Muscle of leg (tissue), 11 donors: ENCODE measurements around the gene EPHA1. TPM values are rescaled to one million over a fixed set of nuclear protein-coding genes. Genes with fewer than 3 reads are reported as not detected.
A peak's percentile ranks its signal among the peaks of the same experiment; 100 is the strongest.

Experiments used
- DNase-seq: peaks from one replicate; pipeline ENCODE4 v3.0.0; 2013
- H3K27ac ChIP-seq: one replicate; pipeline ENCODE4 v1.5.1; 2013; ENCODE audit warnings: mild to moderate bottlenecking, low read length, control low read depth
- H3K27me3 ChIP-seq: one replicate; pipeline ENCODE4 v1.6.1; 2013; ENCODE audit warnings: low read length; ENCODE audit not compliant: control insufficient read depth, insufficient read depth
- H3K36me3 ChIP-seq: one replicate; pipeline ENCODE4 v1.6.1; 2013; ENCODE audit warnings: low read length; ENCODE audit not compliant: control insufficient read depth, insufficient read depth
- H3K4me1 ChIP-seq: one replicate; pipeline ENCODE4 v1.6.1; 2013; ENCODE audit warnings: low read length; ENCODE audit not compliant: control insufficient read depth, insufficient read depth
- H3K4me3 ChIP-seq: one replicate; pipeline ENCODE4 v1.5.1; 2013; ENCODE audit warnings: low read length, control low read depth
- H3K9me3 ChIP-seq: replicated peaks from 2 replicates; pipeline ENCODE4 v1.6.1; 2013; ENCODE audit warnings: low read depth, low read length; ENCODE audit not compliant: control insufficient read depth
- WGBS: methylation state at CpG from one replicate; pipeline ENCODE4 v1.1.5; 2013; ENCODE audit warnings: missing lambda C conversion rate; ENCODE audit not compliant: insufficient coverage; 5-methylcytosine and 5-hydroxymethylcytosine counted together
- polyA plus RNA-seq, 8 donors: library from polyadenylated mRNA; unstranded; fragments of 120-200 nt; gene quantifications; one replicate each; pipeline versions ENCODE4 v1.2.1 to v1.2.3, GENCODE V29; 2013; ENCODE audit warnings: inconsistent platforms in 1 of 8, low replicate concordance in 1 of 8; ENCODE audit not compliant: insufficient read length in 8 of 8, insufficient read depth in 1 of 8
- total RNA-seq: library from RNA; stranded (reverse); fragments of 120-200 nt; gene quantifications from one replicate; pipeline ENCODE4 v1.2.4, GENCODE V29; 2013

The EPHA1 gene
- total and polyA plus RNA-seq, 9 donors = 2.1 to 6.1 (median 4.4) TPM; not detected in 1

- whole genome bisulfite sequencing = no CpG with 5 or more reads among the region's 3 CpGs
Observed at GRCh38 chr7:143449793-143450192, 41.1 kb upstream of the EPHA1 start.

GRCh38 chr7:143448429-143448828, 39.8 kb upstream of the EPHA1 start:
- no peaks in the 10 kb centered on the region for H3K36me3 ChIP-seq
- no peak overlapping the region for H3K27ac ChIP-seq
- H3K27me3 ChIP-seq = no peaks in the 10 kb centered on the region
- no peaks in the 10 kb centered on the region for H3K4me1 ChIP-seq
- no peak overlapping the region for H3K4me3 ChIP-seq
- no peak for DNase-seq
- H3K9me3 ChIP-seq = no peaks in the 10 kb centered on the region
- no CpG with 5 or more reads among the region's 5 CpGs for WGBS

More at GRCh38 chr7:143449793-143450192, 41.1 kb upstream of the EPHA1 start:
- DNase-seq = no peak
- no peaks in the 10 kb centered on the region for H3K9me3 ChIP-seq
- H3K4me3 ChIP-seq = no peak overlapping the region
- H3K27ac ChIP-seq = no peak overlapping the region
- no peaks in the 10 kb centered on the region for H3K36me3 ChIP-seq
- H3K4me1 ChIP-seq = no peaks in the 10 kb centered on the region
- H3K27me3 ChIP-seq = no peaks in the 10 kb centered on the region

- no CpG with 5 or more reads among the region's 3 CpGs for WGBS
- no peaks in the 10 kb centered on the region for H3K27me3 ChIP-seq
- no peaks in the 10 kb centered on the region for H3K4me1 ChIP-seq
- H3K27ac ChIP-seq = no peak overlapping the region
- no peak overlapping the region for H3K4me3 ChIP-seq
- DNase-seq = peak; percentile 28
- no peaks in the 10 kb centered on the region for H3K9me3 ChIP-seq
- no peaks in the 10 kb centered on the region for H3K36me3 ChIP-seq
Observed at GRCh38 chr7:143447466-143447865, 38.8 kb upstream of the EPHA1 start.

GRCh38 chr7:143444785-143445184, 36.1 kb upstream of the EPHA1 start:
- Histone ChIP-seq H3K27me3 (no peaks in the 10 kb centered on the region), H3K36me3 (no peaks in the 10 kb centered on the region), H3K27ac (no peak overlapping the region), H3K4me3 (no peak overlapping the region), H3K9me3 (no peaks in the 10 kb centered on the region), H3K4me1 (no peaks in the 10 kb centered on the region)
- DNase-seq = no peak
- WGBS = no CpG with 5 or more reads among the region's 1 CpG

- Histone ChIP-seq H3K27me3 (no peaks in the 10 kb centered on the region), H3K4me1 (no peaks in the 10 kb centered on the region), H3K9me3 (no peaks in the 10 kb centered on the region), H3K4me3 (no peak overlapping the region), H3K36me3 (no peaks in the 10 kb centered on the region), H3K27ac (no peak overlapping the region)
- DNase-seq = no peak
- WGBS = 96% methylated on average over 4 of the region's 6 CpGs
Observed at GRCh38 chr7:143444063-143444782, 35.6 kb upstream of the EPHA1 start.

GRCh38 chr7:143443153-143443552, 34.5 kb upstream of the EPHA1 start, which contains the start of gene TAS2R60:
Gene TAS2R60 (plus strand): TSS chr7:143443453. CDS start chr7:143443453, 0 bp downstream.
- 76% methylated on average over 3 of the region's 4 CpGs for WGBS
- H3K4me1 ChIP-seq = no peaks in the 10 kb centered on the region
- no peaks in the 10 kb centered on the region for H3K9me3 ChIP-seq
- no peaks in the 10 kb centered on the region for H3K27me3 ChIP-seq
- H3K27ac ChIP-seq = no peak within 1 kb of the TSS
- DNase-seq = no peak
- H3K4me3 ChIP-seq = no peak within 1 kb of the TSS
- no peaks in the 10 kb centered on the region for H3K36me3 ChIP-seq

GRCh38 chr7:143439866-143440265, 31.2 kb upstream of the EPHA1 start:
- WGBS = 88% methylated on average over 1 of the region's 2 CpGs
- Histone ChIP-seq H3K27me3 (no peaks in the 10 kb centered on the region), H3K4me3 (no peak overlapping the region), H3K4me1 (no peaks in the 10 kb centered on the region), H3K27ac (no peak overlapping the region), H3K9me3 (no peaks in the 10 kb centered on the region), H3K36me3 (no peaks in the 10 kb centered on the region)
- DNase-seq = no peak

- Histone ChIP-seq H3K4me3 (no peak overlapping the region), H3K27me3 (no peaks in the 10 kb centered on the region), H3K36me3 (no peaks in the 10 kb centered on the region), H3K4me1 (no peaks in the 10 kb centered on the region), H3K27ac (no peak overlapping the region), H3K9me3 (no peaks in the 10 kb centered on the region)
- WGBS = 64% methylated on average over 3 of the region's 4 CpGs
- no peak for DNase-seq
Observed at GRCh38 chr7:143437578-143437977, 28.9 kb upstream of the EPHA1 start.

GRCh38 chr7:143436325-143436946, 27.8 kb upstream of the EPHA1 start:
- DNase-seq = no peak
- Histone ChIP-seq H3K27me3 (no peaks in the 10 kb centered on the region), H3K9me3 (no peaks in the 10 kb centered on the region), H3K36me3 (no peaks in the 10 kb centered on the region), H3K4me3 (no peak overlapping the region), H3K4me1 (no peaks in the 10 kb centered on the region), H3K27ac (no peak overlapping the region)
- WGBS = 72% methylated on average over 3 of the region's 3 CpGs

- Histone ChIP-seq H3K36me3 (no peaks in the 10 kb centered on the region), H3K4me3 (no peak overlapping the region), H3K27me3 (no peaks in the 10 kb centered on the region), H3K9me3 (no peaks in the 10 kb centered on the region), H3K27ac (no peak overlapping the region), H3K4me1 (no peaks in the 10 kb centered on the region)
- no CpG with 5 or more reads among the region's 2 CpGs for WGBS
- DNase-seq = no peak
Observed at GRCh38 chr7:143435266-143435665, 26.6 kb upstream of the EPHA1 start.
